Measurements from ENCODE around the gene FNDC3B. TPM values are rescaled to one million over a fixed set of nuclear protein-coding genes. Genes with fewer than 3 reads are reported as not detected.
A peak's percentile ranks its signal among the peaks of the same experiment; 100 is the strongest.

Gene FNDC3B
- total and polyA plus RNA-seq, 10 donors: 3.1 to 149 (median 103) TPM

DNA sequence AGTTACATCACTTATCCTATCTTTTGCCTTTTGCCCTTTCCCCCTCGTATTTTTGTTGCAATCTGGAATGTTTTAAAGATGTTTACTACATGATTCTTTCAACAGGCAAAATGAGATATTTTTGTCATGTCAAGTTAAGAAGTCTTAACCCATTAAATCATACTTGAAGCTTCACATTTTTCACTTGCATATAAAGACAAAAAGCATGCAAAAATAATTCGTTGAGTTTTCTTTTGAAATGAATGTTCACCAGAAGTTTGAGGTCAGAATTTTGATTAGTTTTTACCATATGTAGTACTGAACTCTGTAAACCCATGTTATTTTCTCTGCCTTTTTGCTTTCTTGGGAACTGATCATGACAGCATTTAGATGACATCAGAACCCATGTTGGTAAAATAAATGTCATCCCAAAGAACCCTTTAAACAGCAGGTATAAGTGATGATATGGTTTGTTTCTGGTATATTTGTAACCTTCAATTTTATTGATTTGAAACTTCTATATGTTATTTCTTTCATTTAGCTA is 220.4 kb downstream of the FNDC3B start:
- H3K36me3 ChIP-seq: peaks cover 0 to 60% (median 0%) of the 10 kb centered on the region in 6 donors
- no peak overlapping the region for H3K4me3 ChIP-seq
- intact Hi-C loops (cut with DNase I; ENCODE audit: low total_unique reads): no loop called here
- H3K9me3 ChIP-seq: no peaks in the 10 kb centered on the region
- H3K4me1 ChIP-seq: peaks cover 0 to 77% (median 24%) of the 10 kb centered on the region in 6 donors
- H3K27me3 ChIP-seq (replicated peaks in 1 of 7): no peaks in the 10 kb centered on the region
- TF ChIP-seq POLR2A (IDR thresholded peaks at IDR 0.05) (no peak), POLR2AphosphoS5 (IDR thresholded peaks at IDR 0.05) (no peak)
- TF ChIP-seq, protein P1, sequence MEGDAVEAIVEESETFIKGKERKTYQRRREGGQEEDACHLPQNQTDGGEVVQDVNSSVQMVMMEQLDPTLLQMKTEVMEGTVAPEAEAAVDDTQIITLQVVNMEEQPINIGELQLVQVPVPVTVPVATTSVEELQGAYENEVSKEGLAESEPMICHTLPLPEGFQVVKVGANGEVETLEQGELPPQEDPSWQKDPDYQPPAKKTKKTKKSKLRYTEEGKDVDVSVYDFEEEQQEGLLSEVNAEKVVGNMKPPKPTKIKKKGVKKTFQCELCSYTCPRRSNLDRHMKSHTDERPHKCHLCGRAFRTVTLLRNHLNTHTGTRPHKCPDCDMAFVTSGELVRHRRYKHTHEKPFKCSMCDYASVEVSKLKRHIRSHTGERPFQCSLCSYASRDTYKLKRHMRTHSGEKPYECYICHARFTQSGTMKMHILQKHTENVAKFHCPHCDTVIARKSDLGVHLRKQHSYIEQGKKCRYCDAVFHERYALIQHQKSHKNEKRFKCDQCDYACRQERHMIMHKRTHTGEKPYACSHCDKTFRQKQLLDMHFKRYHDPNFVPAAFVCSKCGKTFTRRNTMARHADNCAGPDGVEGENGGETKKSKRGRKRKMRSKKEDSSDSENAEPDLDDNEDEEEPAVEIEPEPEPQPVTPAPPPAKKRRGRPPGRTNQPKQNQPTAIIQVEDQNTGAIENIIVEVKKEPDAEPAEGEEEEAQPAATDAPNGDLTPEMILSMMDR (IDR thresholded peaks at IDR 0.05 in 8 of 11, conservative IDR thresholded peaks at IDR 0.05 in 3 of 11): no peak
- no peak for DNase-seq
- H3K27ac ChIP-seq: peak overlapping the region in 6 of 8 donors; percentile 0 to 45 (median 16)
- 60 to 70% (median 61%) methylated on average over 2 of the region's 2 CpGs for WGBS, 5 donors

DNA sequence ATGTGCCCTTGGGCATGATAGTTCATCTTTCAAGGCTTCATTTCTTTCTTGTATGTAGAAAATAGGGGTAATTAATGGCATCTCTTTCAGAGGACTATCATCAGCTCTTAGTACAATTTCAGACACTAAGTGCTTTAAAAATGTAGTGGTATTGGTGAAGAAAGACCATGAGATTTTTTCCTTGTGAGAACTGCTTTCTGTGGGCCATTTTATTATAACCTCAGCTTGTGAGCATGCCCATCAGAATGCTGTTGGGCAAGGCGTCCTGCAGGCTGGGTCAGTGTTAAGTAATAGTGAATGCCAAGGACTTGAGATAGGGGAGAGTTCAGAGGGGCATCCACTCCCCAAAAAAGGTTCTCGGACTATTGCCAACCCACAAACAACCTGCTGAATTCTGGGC is 221.0 kb downstream of the FNDC3B start:
- peak overlapping the region in 6 of 8 donors; percentile 0 to 45 (median 16) for H3K27ac ChIP-seq
- H3K4me1 ChIP-seq: peaks cover 0 to 77% (median 24%) of the 10 kb centered on the region in 6 donors
- H3K27me3 ChIP-seq (replicated peaks in 1 of 7): no peaks in the 10 kb centered on the region
- DNase-seq: no peak
- no peaks in the 10 kb centered on the region for H3K9me3 ChIP-seq
- H3K4me3 ChIP-seq: no peak overlapping the region
- intact Hi-C loops (cut with DNase I; ENCODE audit: low total_unique reads): no loop called here
- H3K36me3 ChIP-seq: peaks cover 0 to 56% (median 0%) of the 10 kb centered on the region in 6 donors
- WGBS, 5 donors: 69 to 97% (median 77%) methylated on average over 2 of the region's 2 CpGs
- no peak for TF ChIP-seq POLR2A (IDR thresholded peaks at IDR 0.05)
- TF ChIP-seq, protein P1 (IDR thresholded peaks at IDR 0.05 in 8 of 11, conservative IDR thresholded peaks at IDR 0.05 in 3 of 11): no peak

DNA sequence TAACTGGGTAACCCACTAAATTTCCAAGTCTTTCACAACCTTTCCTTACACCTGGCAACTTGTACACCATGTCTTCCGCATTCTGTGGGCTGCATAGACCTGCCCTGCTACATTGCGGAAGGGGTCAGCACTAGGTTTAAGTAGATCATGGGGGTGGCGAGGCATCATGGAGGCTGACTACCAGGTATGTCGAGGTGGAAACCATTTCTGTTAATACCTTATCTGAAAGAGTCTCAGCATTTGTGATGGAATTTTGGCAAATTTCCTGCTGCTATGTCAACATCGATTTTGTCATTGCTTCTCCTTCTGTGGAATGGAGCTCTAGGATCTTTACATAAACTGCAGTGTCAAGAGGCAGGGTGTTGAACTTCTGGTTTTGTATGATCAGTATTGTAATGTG is 221.7 kb downstream of the FNDC3B start:
- Histone ChIP-seq H3K27ac (peak overlapping the region in 4 of 8 donors; percentile 12 to 45 (median 26)), H3K4me3 (no peak overlapping the region), H3K4me1 (peaks cover 0 to 71% (median 24%) of the 10 kb centered on the region in 6 donors), H3K36me3 (peaks cover 0 to 56% (median 0%) of the 10 kb centered on the region in 6 donors), H3K9me3 (no peaks in the 10 kb centered on the region), H3K27me3 (replicated peaks in 1 of 7) (no peaks in the 10 kb centered on the region)
- DNase-seq: no peak
- intact Hi-C loops (cut with DNase I; ENCODE audit: low total_unique reads): no loop called here
- TF ChIP-seq POLR2AphosphoS5 (IDR thresholded peaks at IDR 0.05) (no peak), POLR2A (IDR thresholded peaks at IDR 0.05) (no peak)
- TF ChIP-seq, protein P1 (IDR thresholded peaks at IDR 0.05 in 8 of 11, conservative IDR thresholded peaks at IDR 0.05 in 3 of 11): no peak
- 84 to 94% (median 87%) methylated on average over 5 of the region's 5 CpGs for WGBS, 5 donors

GRCh38 chr3:172262991-172263608 is 223.7 kb downstream of the FNDC3B start:
- TF ChIP-seq, protein P1 (IDR thresholded peaks at IDR 0.05 in 8 of 11, conservative IDR thresholded peaks at IDR 0.05 in 3 of 11): no peak
- TF ChIP-seq POLR2A (IDR thresholded peaks at IDR 0.05) (no peak), POLR2AphosphoS5 (IDR thresholded peaks at IDR 0.05) (no peak)
- 67 to 85% (median 75%) methylated on average over 1 of the region's 1 CpG for WGBS, 5 donors
- intact Hi-C loops (cut with DNase I; ENCODE audit: low total_unique reads): no loop called here
- no peak for DNase-seq
- peaks cover 0 to 60% (median 22%) of the 10 kb centered on the region in 6 donors for H3K4me1 ChIP-seq
- no peaks in the 10 kb centered on the region for H3K9me3 ChIP-seq
- no peaks in the 10 kb centered on the region for H3K27me3 ChIP-seq (replicated peaks in 1 of 7)
- peak overlapping the region in 3 of 8 donors; percentile 1 to 27 (median 1) for H3K27ac ChIP-seq
- H3K4me3 ChIP-seq: no peak overlapping the region
- H3K36me3 ChIP-seq: peaks cover 0 to 63% (median 0%) of the 10 kb centered on the region in 6 donors
